Stimulated activated CD8-positive, alpha-beta memory T cell treated with anti-CD3 and anti-CD28 coated beads, Interleukin-15, amount 100 ng/mL, for 24 hours (primary cell): Measurements from ENCODE around the gene FLT3LG.

Experiments
- DNase-seq: peaks from one replicate; pipeline ENCODE4 v3.0.0-alpha.2; 2020; ENCODE audit warnings: low read depth

Gene FLT3LG

GRCh38 chr19:49513746-49514118 is 39.7 kb downstream of the FLT3LG start:
- DNase-seq, result no peak

GRCh38 chr19:49514151-49514550 is 40.1 kb downstream of the FLT3LG start:
- DNase-seq, result no peak

- no peak for DNase-seq
Observed at GRCh38 chr19:49515767-49516166, 41.8 kb downstream of the FLT3LG start.

- DNase-seq, result no peak
Observed at GRCh38 chr19:49518033-49518432, 44.0 kb downstream of the FLT3LG start.

- no peak for DNase-seq
Observed at GRCh38 chr19:49520705-49521319, 46.8 kb downstream of the FLT3LG start.

GRCh38 chr19:49524812-49525455 is 50.9 kb downstream of the FLT3LG start:
- no peak for DNase-seq

GRCh38 chr19:49528211-49528771 is 54.3 kb downstream of the FLT3LG start:
- DNase-seq, result no peak

- DNase-seq, result no peak
Observed at GRCh38 chr19:49530708-49531107, 56.7 kb downstream of the FLT3LG start.

GRCh38 chr19:49533551-49534488 is 59.8 kb downstream of the FLT3LG start:
- peak; percentile 63 for DNase-seq

GRCh38 chr19:49534632-49535385 is 60.8 kb downstream of the FLT3LG start:
- DNase-seq, result no peak
